ENCODE results near the gene ZC3H18. TPM values are rescaled to one million over a fixed set of nuclear protein-coding genes. Genes with fewer than 3 reads are reported as not detected.

The ZC3H18 gene
- total RNA-seq, 1 experiment from 2014 or later, result 40.5 TPM

- intact Hi-C loops (cut with micrococcal nuclease), result no loop called here
- Mint-ChIP-seq H3K27me3 (ENCODE audit: insufficient read depth, unreplicated experiment) (no peaks in the 10 kb centered on the region), H3K9me3 (ENCODE audit: unreplicated experiment) (no peaks in the 10 kb centered on the region), H3K4me1 (ENCODE audit: insufficient read depth, unreplicated experiment) (no peaks in the 10 kb centered on the region), H3K27ac (ENCODE audit: low read depth, unreplicated experiment) (no peak overlapping the region), H3K4me3 (ENCODE audit: unreplicated experiment) (no peak overlapping the region), H3K36me3 (ENCODE audit: insufficient read depth, unreplicated experiment) (peaks cover 12% of the 10 kb centered on the region)
- no peak for TF ChIP-seq CTCF (IDR thresholded peaks at IDR 0.05; ENCODE audit: unreplicated experiment)
- ChIA-PET CTCF (no interaction called here), POLR2A (no interaction called here)
- BruUV-seq (replicated peaks), result no TSS peak
- DNase-seq (ENCODE audit: unreplicated experiment), result no peak
These were observed 84.3 kb downstream of the ZC3H18 start for GRCh38 chr16:88654363-88655052.

DNA sequence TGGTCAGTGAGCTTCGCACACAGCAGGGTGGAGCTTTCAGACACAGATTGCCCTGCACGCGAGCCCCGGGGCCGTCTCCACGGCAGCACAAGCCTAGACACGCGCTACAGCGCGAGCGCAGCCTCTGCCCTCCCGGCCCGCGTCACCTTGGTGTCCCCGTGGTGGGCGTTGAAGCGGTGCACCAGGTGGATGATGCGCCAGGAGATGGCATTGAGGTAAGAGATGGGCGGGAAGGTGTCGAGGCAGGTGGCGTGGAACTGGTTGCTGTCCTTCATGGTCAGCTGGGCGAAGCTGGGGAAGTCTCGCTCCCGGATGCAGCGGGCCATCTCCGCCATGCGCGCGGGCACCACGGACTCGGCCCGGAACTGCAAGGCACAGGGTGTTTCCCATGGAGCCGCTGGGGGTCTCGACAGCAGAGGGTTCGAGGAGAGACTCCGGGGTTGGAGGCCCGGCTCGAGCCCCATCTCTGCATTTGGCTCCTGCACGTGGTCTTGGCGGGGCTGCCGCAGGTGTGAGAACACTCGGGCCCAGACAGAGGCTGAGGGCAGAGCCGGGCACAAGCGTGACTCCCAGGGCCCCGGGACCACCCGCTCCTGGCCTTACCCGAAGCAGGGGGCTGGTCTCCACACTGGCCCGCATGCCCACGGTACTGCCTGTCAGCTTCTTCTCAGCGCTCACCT lies 85.0 kb downstream of the ZC3H18 start:
- no peak for TF ChIP-seq CTCF (IDR thresholded peaks at IDR 0.05; ENCODE audit: unreplicated experiment)
- CTCF ChIA-PET, result no interaction called here

DNA sequence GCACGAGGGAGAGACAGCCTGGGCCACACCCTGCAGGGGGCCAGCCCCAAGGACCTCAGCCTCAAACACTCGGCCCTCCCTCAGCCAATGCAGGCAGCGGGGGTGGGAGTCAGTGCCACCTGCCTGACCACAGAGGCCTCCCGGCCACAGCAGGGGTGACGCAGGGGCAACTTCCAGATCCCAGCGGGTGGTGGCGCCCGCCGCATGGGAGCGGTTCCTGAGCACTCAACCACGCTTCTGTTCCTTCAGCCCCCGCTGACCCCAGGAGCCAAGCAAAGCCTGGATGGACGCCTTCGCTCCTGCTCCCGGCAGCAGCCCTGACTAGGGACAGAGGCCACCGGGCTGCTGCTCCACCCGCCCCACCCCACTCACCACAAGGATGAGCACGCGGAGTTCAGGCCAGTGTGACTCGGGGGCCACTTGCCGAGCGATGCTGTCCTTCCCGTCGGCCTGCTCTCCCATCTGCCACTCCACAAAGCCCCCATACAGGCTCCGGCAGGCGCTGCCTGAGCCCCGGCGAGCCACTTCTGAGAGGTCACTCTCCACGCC lies 85.6 kb downstream of the ZC3H18 start:
- no TSS peak for BruUV-seq (replicated peaks)
- no peak for TF ChIP-seq CTCF (IDR thresholded peaks at IDR 0.05; ENCODE audit: unreplicated experiment)
- Mint-ChIP-seq H3K27ac (ENCODE audit: low read depth, unreplicated experiment) (no peak overlapping the region), H3K36me3 (ENCODE audit: insufficient read depth, unreplicated experiment) (peaks cover 12% of the 10 kb centered on the region), H3K27me3 (ENCODE audit: insufficient read depth, unreplicated experiment) (no peaks in the 10 kb centered on the region), H3K4me3 (ENCODE audit: unreplicated experiment) (no peak overlapping the region), H3K4me1 (ENCODE audit: insufficient read depth, unreplicated experiment) (no peaks in the 10 kb centered on the region), H3K9me3 (ENCODE audit: unreplicated experiment) (no peaks in the 10 kb centered on the region)
- ChIA-PET POLR2A (no interaction called here), CTCF (interaction anchor here (0.6 kb wide), 3 partner anchors 23 to 128 kb away, joined by 4 to 6 read pairs (median 4); no protein-coding TSS in a partner anchor)
- intact Hi-C loops (cut with micrococcal nuclease), result no loop called here
- no peak for DNase-seq (ENCODE audit: unreplicated experiment)

More for the DNA sequence above, 85.0 kb downstream of the ZC3H18 start:
- H3K4me1 Mint-ChIP-seq (ENCODE audit: insufficient read depth, unreplicated experiment), result no peaks in the 10 kb centered on the region
- no peaks in the 10 kb centered on the region for H3K9me3 Mint-ChIP-seq (ENCODE audit: unreplicated experiment)
- DNase-seq (ENCODE audit: unreplicated experiment), result no peak
- POLR2A ChIA-PET, result no interaction called here
- BruUV-seq (replicated peaks), result no TSS peak
- intact Hi-C loops (cut with micrococcal nuclease), result no loop called here
- no peak overlapping the region for H3K27ac Mint-ChIP-seq (ENCODE audit: low read depth, unreplicated experiment)
- peaks cover 12% of the 10 kb centered on the region for H3K36me3 Mint-ChIP-seq (ENCODE audit: insufficient read depth, unreplicated experiment)
- H3K27me3 Mint-ChIP-seq (ENCODE audit: insufficient read depth, unreplicated experiment), result no peaks in the 10 kb centered on the region
- H3K4me3 Mint-ChIP-seq (ENCODE audit: unreplicated experiment), result no peak overlapping the region

DNA sequence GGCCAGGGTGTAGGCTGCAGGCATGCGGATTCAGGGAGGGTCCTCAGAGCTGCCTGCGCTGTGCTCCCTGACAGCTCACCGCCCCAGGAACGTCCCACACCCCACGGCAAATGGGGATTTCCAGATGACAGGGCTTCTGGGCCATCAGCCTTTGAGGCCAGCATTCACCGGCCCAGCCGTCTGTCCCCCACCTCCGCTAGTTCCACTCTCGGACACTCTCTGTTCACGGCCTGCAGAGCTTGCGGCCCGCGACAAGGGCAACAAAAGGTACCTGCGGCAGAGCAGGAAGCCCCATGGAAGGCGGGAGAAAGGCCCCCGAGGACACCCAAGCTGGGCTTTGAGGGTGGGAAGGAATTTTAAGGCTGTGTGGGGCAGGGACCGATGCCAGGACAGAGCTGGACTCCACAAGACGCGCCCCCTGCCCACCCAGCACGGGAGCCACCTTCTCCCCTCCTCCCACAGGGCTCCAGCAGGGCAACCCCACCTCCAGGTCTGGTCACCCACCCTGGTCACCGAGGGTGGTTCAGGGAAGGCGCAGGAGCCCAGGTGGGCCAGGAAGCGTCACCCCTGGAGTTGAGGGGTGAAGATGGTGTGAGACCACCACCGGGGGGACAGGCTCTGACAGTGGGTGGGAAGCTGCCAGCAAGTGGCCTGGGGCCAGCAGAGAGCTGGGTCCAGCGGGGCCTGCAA lies 86.2 kb downstream of the ZC3H18 start:
- intact Hi-C loops (cut with micrococcal nuclease), result no loop called here
- BruUV-seq (replicated peaks), result no TSS peak
- no peak for TF ChIP-seq CTCF (IDR thresholded peaks at IDR 0.05; ENCODE audit: unreplicated experiment)
- POLR2A ChIA-PET, result no interaction called here
- Mint-ChIP-seq H3K27ac (ENCODE audit: low read depth, unreplicated experiment) (no peak overlapping the region), H3K4me1 (ENCODE audit: insufficient read depth, unreplicated experiment) (no peaks in the 10 kb centered on the region), H3K9me3 (ENCODE audit: unreplicated experiment) (no peaks in the 10 kb centered on the region), H3K27me3 (ENCODE audit: insufficient read depth, unreplicated experiment) (no peaks in the 10 kb centered on the region), H3K4me3 (ENCODE audit: unreplicated experiment) (no peak overlapping the region), H3K36me3 (ENCODE audit: insufficient read depth, unreplicated experiment) (peaks cover 12% of the 10 kb centered on the region)
- CTCF ChIA-PET, result interaction anchor here (0.6 kb wide), 3 partner anchors 23 to 128 kb away, joined by 4 to 6 read pairs (median 4); no protein-coding TSS in a partner anchor
- DNase-seq (ENCODE audit: unreplicated experiment), result no peak

Measured in MCF 10A (cell line).